Astrocyte (in vitro differentiated cells and primary cell): Measurements from ENCODE around the gene SMC6. TPM values are rescaled to one million over a fixed set of nuclear protein-coding genes. Genes with fewer than 3 reads are reported as not detected.

Experiments used
- DNase-seq: peaks from one replicate; pipeline ENCODE4 v3.0.0-alpha.2; 2010; ENCODE audit warnings: low read depth
- FAIRE-seq: peaks from 2 replicates; lab custom pipeline; 2011; peaks lifted over from hg19 to GRCh38; lab: Jason Lieb, UNC
- H2AFZ ChIP-seq: 2 replicates; pipeline ENCODE4 v1.6.0; 2012; ENCODE audit warnings: low read depth, low read length, inconsistent platforms
- H3K27ac ChIP-seq: 2 replicates; pipeline ENCODE4 v1.5.1; 2011; ENCODE audit warnings: low read depth, low read length, inconsistent platforms
- H3K27me3 ChIP-seq: 2 replicates; pipeline ENCODE4 v1.6.0; 2011; ENCODE audit warnings: low read length, inconsistent platforms; ENCODE audit not compliant: insufficient read depth
- H3K36me3 ChIP-seq: 2 replicates; pipeline ENCODE4 v1.5.1; 2011; ENCODE audit warnings: low read length, inconsistent platforms; ENCODE audit not compliant: insufficient read depth
- H3K4me1 ChIP-seq: 2 replicates; pipeline ENCODE4 v1.5.1; 2011; ENCODE audit warnings: low read length, inconsistent platforms; ENCODE audit not compliant: insufficient read depth
- H3K4me2 ChIP-seq: 2 replicates; pipeline ENCODE4 v1.6.0; 2012; ENCODE audit warnings: low read length, inconsistent platforms
- H3K4me3 ChIP-seq: 2 replicates; pipeline ENCODE4 v1.5.1; 2011; ENCODE audit warnings: low read depth, mild to moderate bottlenecking, low read length, inconsistent platforms; ENCODE audit not compliant: insufficient read depth
- H3K79me2 ChIP-seq: 2 replicates; pipeline ENCODE4 v1.6.0; 2012; ENCODE audit warnings: mild to moderate bottlenecking, low read length, inconsistent platforms; ENCODE audit not compliant: insufficient read depth
- H3K9ac ChIP-seq: 2 replicates; pipeline ENCODE4 v1.6.0; 2012; ENCODE audit warnings: mild to moderate bottlenecking, low read length, inconsistent platforms
- H3K9me3 ChIP-seq: 2 replicates; pipeline ENCODE4 v1.5.1; 2012; ENCODE audit warnings: low read depth, mild to moderate bottlenecking, low read length, inconsistent platforms; ENCODE audit not compliant: insufficient read depth
- H4K20me1 ChIP-seq: 2 replicates; pipeline ENCODE4 v1.6.0; 2012; ENCODE audit warnings: low read length, inconsistent platforms; ENCODE audit not compliant: insufficient read depth
- H3K27ac Mint-ChIP-seq: one replicate; pipeline ENCODE4 v1.8.0; 2021; ENCODE audit warnings: mild to moderate bottlenecking, mixed read lengths; ENCODE audit not compliant: unreplicated experiment
- H3K27me3 Mint-ChIP-seq: one replicate; pipeline ENCODE4 v1.8.0; 2021; ENCODE audit warnings: low read depth, mixed read lengths; ENCODE audit not compliant: unreplicated experiment
- H3K36me3 Mint-ChIP-seq: one replicate; pipeline ENCODE4 v1.8.0; 2021; ENCODE audit warnings: low read depth, mixed read lengths; ENCODE audit not compliant: unreplicated experiment
- H3K4me1 Mint-ChIP-seq: one replicate; pipeline ENCODE4 v1.8.0; 2021; ENCODE audit warnings: low read depth, mixed read lengths; ENCODE audit not compliant: unreplicated experiment
- H3K4me3 Mint-ChIP-seq: one replicate; pipeline ENCODE4 v1.8.0; 2021; ENCODE audit warnings: mild to moderate bottlenecking, moderate library complexity, mixed read lengths; ENCODE audit not compliant: unreplicated experiment
- H3K9me3 Mint-ChIP-seq: one replicate; pipeline ENCODE4 v1.8.0; 2021; ENCODE audit warnings: mild to moderate bottlenecking, mixed read lengths; ENCODE audit not compliant: unreplicated experiment
- CTCF ChIP-seq: IDR thresholded peaks from 2 replicates; pipeline ENCODE4 v1.5.1; 2011; ENCODE audit warnings: low read depth, mild to moderate bottlenecking, inconsistent platforms, low read length, moderate library complexity; ENCODE audit not compliant: insufficient read depth
- EZH2 ChIP-seq: IDR thresholded peaks from 2 replicates; pipeline ENCODE4 v1.6.1; 2012; ENCODE audit warnings: mild to moderate bottlenecking, low read length, inconsistent platforms; ENCODE audit not compliant: insufficient read depth
- total RNA-seq: library from RNA; stranded (reverse); gene quantifications from 2 replicates; pipeline ENCODE4 v1.2.1, GENCODE V29; 2021

SMC6 gene
- total RNA-seq, 1 donor from 2014 or later, result 20.1 TPM

GRCh38 chr2:17617955-17618354 lies 135.7 kb downstream of the SMC6 start:
- no peak overlapping the region for H2AFZ ChIP-seq
- FAIRE-seq (no peak), DNase-seq (no peak)
- no peak overlapping the region for H3K4me3 ChIP-seq
- no peak overlapping the region for H3K27ac ChIP-seq
- no peaks in the 10 kb centered on the region for H3K36me3 Mint-ChIP-seq
- no peaks in the 10 kb centered on the region for H3K27me3 Mint-ChIP-seq
- H3K4me1 ChIP-seq, result peaks cover 34% of the 10 kb centered on the region
- H3K9me3 ChIP-seq, result no peaks in the 10 kb centered on the region
- no peak overlapping the region for H3K27ac Mint-ChIP-seq
- H4K20me1 ChIP-seq, result no peaks in the 10 kb centered on the region
- H3K36me3 ChIP-seq, result no peaks in the 10 kb centered on the region
- H3K4me3 Mint-ChIP-seq, result no peak overlapping the region
- no peak overlapping the region for H3K9ac ChIP-seq
- H3K27me3 ChIP-seq, result no peaks in the 10 kb centered on the region
- no peak overlapping the region for H3K4me2 ChIP-seq
- no peak for TF ChIP-seq CTCF
- peaks cover 15% of the 10 kb centered on the region for H3K4me1 Mint-ChIP-seq
- H3K79me2 ChIP-seq, result no peaks in the 10 kb centered on the region
- no peaks in the 10 kb centered on the region for H3K9me3 Mint-ChIP-seq

DNA sequence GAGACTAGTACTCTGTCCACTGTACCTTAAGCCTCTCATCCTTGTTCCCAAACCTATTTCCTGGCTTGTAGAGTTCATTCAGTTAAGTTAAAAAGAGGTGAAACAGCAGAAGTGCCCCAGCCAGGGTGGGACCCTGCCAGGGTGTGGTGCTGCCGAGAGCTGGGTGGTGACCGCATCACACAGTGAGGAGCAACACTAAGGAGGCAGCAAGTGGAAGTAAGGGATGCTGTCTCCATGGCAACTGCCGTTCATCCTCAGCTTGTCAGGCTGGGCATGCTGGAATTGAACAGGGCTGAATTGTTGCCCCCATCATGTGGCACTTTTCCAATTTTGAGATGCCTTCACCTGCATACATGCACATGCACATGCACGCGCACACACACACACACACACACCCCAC lies 136.1 kb downstream of the SMC6 start:
- H3K36me3 Mint-ChIP-seq, result no peaks in the 10 kb centered on the region
- H3K79me2 ChIP-seq, result no peaks in the 10 kb centered on the region
- no peaks in the 10 kb centered on the region for H3K36me3 ChIP-seq
- peaks cover 15% of the 10 kb centered on the region for H3K4me1 Mint-ChIP-seq
- TF ChIP-seq CTCF, result no peak
- no peak for TF ChIP-seq EZH2
- no peaks in the 10 kb centered on the region for H3K9me3 Mint-ChIP-seq
- H3K4me1 ChIP-seq, result peaks cover 34% of the 10 kb centered on the region
- H3K4me3 ChIP-seq, result no peak overlapping the region
- no peak overlapping the region for H3K27ac ChIP-seq
- no peak overlapping the region for H3K27ac Mint-ChIP-seq
- no peak for FAIRE-seq
- DNase-seq, result no peak
- H3K9ac ChIP-seq, result no peak overlapping the region
- H2AFZ ChIP-seq, result no peak overlapping the region
- H4K20me1 ChIP-seq, result no peaks in the 10 kb centered on the region
- no peaks in the 10 kb centered on the region for H3K9me3 ChIP-seq
- H3K27me3 ChIP-seq, result no peaks in the 10 kb centered on the region
- no peaks in the 10 kb centered on the region for H3K27me3 Mint-ChIP-seq
- H3K4me2 ChIP-seq, result no peak overlapping the region
- no peak overlapping the region for H3K4me3 Mint-ChIP-seq

- Histone ChIP-seq H3K4me2 (peak overlapping the region; percentile 49), H4K20me1 (no peaks in the 10 kb centered on the region), H3K36me3 (no peaks in the 10 kb centered on the region), H3K27me3 (no peaks in the 10 kb centered on the region), H3K27ac (peak overlapping the region; percentile 29), H3K9me3 (no peaks in the 10 kb centered on the region), H3K9ac (no peak overlapping the region), H3K4me3 (no peak overlapping the region), H2AFZ (no peak overlapping the region), H3K79me2 (no peaks in the 10 kb centered on the region), H3K4me1 (peaks cover 30% of the 10 kb centered on the region)
- Mint-ChIP-seq H3K27ac (no peak overlapping the region), H3K9me3 (no peaks in the 10 kb centered on the region), H3K4me1 (peaks cover 11% of the 10 kb centered on the region), H3K27me3 (peaks cover 4% of the 10 kb centered on the region), H3K4me3 (no peak overlapping the region), H3K36me3 (no peaks in the 10 kb centered on the region)
- FAIRE-seq (peak; percentile 37), DNase-seq (no peak)
- TF ChIP-seq EZH2, result no peak
- no peak for TF ChIP-seq CTCF
These were observed 137.2 kb downstream of the SMC6 start for GRCh38 chr2:17616405-17616804.
